Adipocyte (in vitro differentiated cells): ENCODE data around the gene BCR.

Experiments used
- DNase-seq: peaks from one replicate; pipeline ENCODE4 v3.0.0-alpha.2; 2015; ENCODE audit warnings: low read depth
- H3K27me3 ChIP-seq: replicated peaks from 2 replicates; pipeline ENCODE4 v1.7.0; 2013; ENCODE audit warnings: mild to moderate bottlenecking, low read length, moderate library complexity; ENCODE audit not compliant: control insufficient read depth, insufficient read depth
- H3K36me3 ChIP-seq: 2 replicates; pipeline ENCODE4 v1.7.0; 2013; ENCODE audit warnings: low read length, mild to moderate bottlenecking, moderate library complexity; ENCODE audit not compliant: control insufficient read depth, insufficient read depth, severe bottlenecking
- H3K4me1 ChIP-seq: 2 replicates; pipeline ENCODE4 v1.7.0; 2013; ENCODE audit warnings: mild to moderate bottlenecking, low read length, moderate library complexity; ENCODE audit not compliant: control insufficient read depth, insufficient read depth
- H3K4me3 ChIP-seq: 2 replicates; pipeline ENCODE4 v1.7.0; 2013; ENCODE audit warnings: mild to moderate bottlenecking, low read length, moderate library complexity
- H3K9ac ChIP-seq: 2 replicates; pipeline ENCODE4 v1.7.0; 2013; ENCODE audit warnings: mild to moderate bottlenecking, low read length, moderate library complexity
- H3K9me3 ChIP-seq: 2 replicates; pipeline ENCODE4 v1.7.0; 2013; ENCODE audit warnings: mild to moderate bottlenecking, low read length, moderate library complexity; ENCODE audit not compliant: control insufficient read depth

BCR gene

GRCh38 chr22:23164091-23164490, 16.2 kb upstream of the BCR start:
- no peak for DNase-seq
- Histone ChIP-seq H3K27me3 (peaks cover 20% of the 10 kb centered on the region), H3K4me3 (no peak overlapping the region), H3K4me1 (peaks cover 4% of the 10 kb centered on the region), H3K9me3 (no peaks in the 10 kb centered on the region), H3K36me3 (no peaks in the 10 kb centered on the region), H3K9ac (no peak overlapping the region)

DNA sequence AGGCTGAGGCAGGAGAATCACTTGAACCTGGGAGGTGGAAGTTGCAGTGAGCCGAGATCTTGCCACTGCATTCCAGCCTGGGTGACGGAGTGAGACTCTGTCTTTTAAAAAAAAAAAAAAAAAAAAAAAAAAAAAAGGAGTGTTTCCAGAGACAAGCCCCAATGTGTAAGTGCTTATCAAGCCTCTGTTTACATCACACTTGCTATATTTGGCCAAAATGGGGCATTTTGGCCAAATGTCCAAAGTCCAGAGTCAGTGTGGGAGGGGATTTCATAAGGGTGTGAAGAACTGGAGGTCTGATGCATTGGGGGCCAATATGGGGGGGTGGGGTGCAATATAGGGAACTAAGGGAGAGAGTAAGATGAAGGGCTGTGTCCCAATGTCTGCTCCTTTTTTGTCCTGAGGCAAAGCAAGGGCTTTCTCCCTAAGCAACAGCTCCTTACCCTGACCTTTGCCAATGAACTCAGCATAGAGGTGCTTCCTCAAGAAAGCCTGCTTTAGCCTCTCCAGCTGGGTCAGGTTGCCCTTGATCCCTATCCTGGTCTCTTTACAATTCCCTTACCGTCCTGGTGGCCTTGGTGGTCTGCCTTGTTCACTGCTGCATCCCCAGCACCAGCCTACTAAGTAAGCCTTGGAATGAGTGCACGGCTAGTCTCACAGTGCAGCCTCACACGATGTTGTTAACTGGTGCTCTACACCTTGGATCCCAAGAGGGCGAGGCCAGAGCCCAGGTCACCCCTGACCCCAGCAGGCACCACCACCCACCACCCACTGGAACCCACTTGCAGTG, 14.1 kb upstream of the BCR start:
- DNase-seq = no peak
- H3K27me3 ChIP-seq = peaks cover 20% of the 10 kb centered on the region
- H3K4me1 ChIP-seq = peaks cover 4% of the 10 kb centered on the region
- H3K36me3 ChIP-seq = no peaks in the 10 kb centered on the region
- H3K4me3 ChIP-seq = no peak overlapping the region
- no peaks in the 10 kb centered on the region for H3K9me3 ChIP-seq
- no peak overlapping the region for H3K9ac ChIP-seq

DNA sequence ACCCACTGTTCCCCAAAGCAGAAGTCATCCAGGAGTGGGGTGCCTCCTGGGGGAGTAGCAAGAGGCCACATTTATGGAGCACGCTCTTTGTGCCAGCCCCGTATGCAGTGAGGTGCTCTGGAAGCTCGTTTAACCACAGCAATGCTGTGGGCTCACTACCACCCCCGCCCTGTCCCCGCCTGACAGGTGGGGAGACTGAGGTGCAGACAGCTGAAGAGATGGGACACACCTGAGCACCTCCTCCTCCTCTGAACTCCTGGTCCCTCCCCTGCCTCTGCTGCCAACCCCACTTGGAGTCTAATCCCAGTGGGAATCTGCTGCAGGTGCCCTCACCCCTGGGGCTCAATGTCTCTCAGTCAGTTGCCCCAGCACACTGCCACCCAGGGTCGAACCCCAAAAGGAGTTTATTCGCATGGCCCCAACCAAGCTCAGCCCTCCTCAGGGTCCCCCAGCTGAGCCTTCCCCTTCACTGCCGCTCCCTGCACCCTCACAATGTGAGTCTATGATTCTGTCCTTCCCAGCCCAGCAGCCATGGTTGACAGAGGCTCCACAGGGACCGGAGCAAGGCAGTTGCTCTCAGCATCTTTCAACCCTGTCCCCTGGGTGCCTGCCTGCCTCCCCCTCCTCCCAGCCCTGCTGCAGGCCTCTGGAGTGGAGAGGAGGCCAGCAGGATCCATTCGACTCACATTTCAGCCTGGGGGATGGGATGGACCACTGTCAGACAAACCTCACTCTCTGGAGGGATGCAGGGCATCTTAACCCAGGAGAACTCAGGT, 13.3 kb upstream of the BCR start:
- Histone ChIP-seq H3K27me3 (peaks cover 20% of the 10 kb centered on the region), H3K9ac (no peak overlapping the region), H3K4me1 (peaks cover 4% of the 10 kb centered on the region), H3K9me3 (no peaks in the 10 kb centered on the region), H3K4me3 (no peak overlapping the region), H3K36me3 (no peaks in the 10 kb centered on the region)
- no peak for DNase-seq

DNA sequence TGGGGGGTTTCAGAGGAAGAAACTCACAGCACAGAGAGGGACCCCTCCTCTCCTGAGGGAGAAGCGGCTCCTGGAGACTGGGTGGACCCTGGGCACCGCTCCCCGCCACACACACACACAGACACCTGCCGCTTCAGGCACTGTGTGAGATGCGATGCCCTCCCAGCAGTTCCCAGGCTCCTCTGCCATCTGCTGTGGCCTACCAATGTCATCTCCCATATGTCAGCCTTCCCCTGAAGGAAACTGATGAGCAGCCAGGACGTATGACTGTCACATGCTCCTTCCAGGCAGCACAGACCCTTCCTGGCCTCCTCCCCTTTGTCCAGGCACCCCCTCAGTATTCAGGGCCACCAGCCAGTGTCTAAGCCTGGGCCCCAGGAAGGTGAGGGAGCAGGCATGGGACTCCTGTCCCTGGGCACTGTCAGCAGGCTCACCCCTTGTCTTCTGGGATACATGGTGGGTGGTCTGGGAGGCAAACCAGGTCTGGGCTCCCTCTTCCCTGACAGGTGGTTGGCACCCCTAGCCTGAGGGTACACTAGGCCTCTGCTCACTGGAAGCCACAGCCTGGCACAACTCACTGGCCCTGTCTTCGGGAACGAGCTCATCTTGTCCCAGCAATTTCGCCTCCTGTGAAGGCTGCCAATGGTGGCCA, 11.8 kb upstream of the BCR start:
- peaks cover 4% of the 10 kb centered on the region for H3K4me1 ChIP-seq
- H3K9me3 ChIP-seq = no peaks in the 10 kb centered on the region
- no peaks in the 10 kb centered on the region for H3K36me3 ChIP-seq
- no peak for DNase-seq
- no peak overlapping the region for H3K4me3 ChIP-seq
- no peak overlapping the region for H3K9ac ChIP-seq
- peaks cover 20% of the 10 kb centered on the region for H3K27me3 ChIP-seq

DNA sequence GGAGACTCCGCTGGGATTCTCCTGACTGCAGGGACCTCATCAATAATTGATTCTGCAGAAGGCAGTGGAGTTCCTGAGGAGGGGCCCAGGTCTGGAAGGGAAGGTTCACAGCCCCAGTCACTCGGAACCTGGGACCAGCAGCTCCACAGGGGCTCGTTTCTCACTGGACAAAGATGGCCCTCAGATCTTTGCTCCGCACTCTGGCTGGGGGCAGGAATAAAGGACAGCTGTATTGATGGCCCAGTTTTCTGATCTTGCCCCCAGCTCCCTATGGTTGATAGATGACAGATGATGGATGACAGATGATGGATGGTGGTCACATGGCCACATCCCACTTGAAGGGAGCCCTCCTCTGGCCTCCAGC, 11.3 kb upstream of the BCR start:
- no peak overlapping the region for H3K4me3 ChIP-seq
- DNase-seq = no peak
- no peaks in the 10 kb centered on the region for H3K36me3 ChIP-seq
- peaks cover 1% of the 10 kb centered on the region for H3K4me1 ChIP-seq
- H3K27me3 ChIP-seq = peaks cover 20% of the 10 kb centered on the region
- H3K9ac ChIP-seq = no peak overlapping the region
- H3K9me3 ChIP-seq = no peaks in the 10 kb centered on the region

- H3K9ac ChIP-seq = no peak overlapping the region
- peaks cover 22% of the 10 kb centered on the region for H3K9me3 ChIP-seq
- no peak for DNase-seq
- H3K4me3 ChIP-seq = no peak overlapping the region
- no peaks in the 10 kb centered on the region for H3K36me3 ChIP-seq
- no peaks in the 10 kb centered on the region for H3K27me3 ChIP-seq
- peaks cover 17% of the 10 kb centered on the region for H3K4me1 ChIP-seq
Measured at GRCh38 chr22:23175817-23176644, 4.3 kb upstream of the BCR start.

DNA sequence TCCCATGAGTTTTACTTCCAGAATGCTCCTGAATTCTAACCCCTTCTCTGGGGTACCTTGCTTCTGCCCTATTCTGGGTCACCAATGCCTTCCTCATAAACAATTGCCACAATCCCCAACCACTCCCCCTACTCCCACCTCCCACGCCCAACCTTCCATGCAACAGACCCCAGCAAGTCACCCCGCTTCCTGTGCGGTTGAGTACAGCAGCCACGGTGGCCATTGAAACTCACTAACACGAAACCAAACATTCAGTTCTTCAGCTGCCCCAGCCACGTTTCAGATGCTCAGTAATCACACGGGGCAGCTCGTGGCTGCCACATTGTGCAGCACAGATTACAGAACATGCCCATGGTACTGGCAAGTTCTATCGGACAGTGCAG, 3.7 kb upstream of the BCR start:
- Histone ChIP-seq H3K9ac (no peak overlapping the region), H3K27me3 (no peaks in the 10 kb centered on the region), H3K36me3 (no peaks in the 10 kb centered on the region), H3K4me1 (peaks cover 20% of the 10 kb centered on the region), H3K4me3 (no peak overlapping the region), H3K9me3 (peaks cover 22% of the 10 kb centered on the region)
- no peak for DNase-seq

DNA sequence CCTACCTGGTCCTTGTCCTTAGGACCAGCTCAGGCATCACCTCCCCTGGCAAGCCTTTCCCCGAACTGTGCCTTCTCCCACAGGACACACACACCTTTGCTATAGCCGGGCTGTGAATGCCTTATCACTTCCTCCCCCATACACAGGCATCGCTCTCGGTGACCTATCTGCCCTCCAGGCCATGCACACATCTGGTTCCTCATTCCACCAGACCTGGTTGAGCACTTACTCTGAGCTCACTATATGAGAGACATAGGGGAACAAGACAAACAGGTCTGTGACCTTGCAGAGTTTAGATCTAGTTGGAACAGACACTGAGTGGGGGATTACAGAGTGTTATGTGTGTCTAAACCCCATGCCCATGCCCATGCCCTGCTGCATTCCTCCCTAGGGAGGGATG, 3.1 kb upstream of the BCR start:
- H3K36me3 ChIP-seq = no peaks in the 10 kb centered on the region
- no peak for DNase-seq
- H3K9ac ChIP-seq = no peak overlapping the region
- no peaks in the 10 kb centered on the region for H3K27me3 ChIP-seq
- H3K4me3 ChIP-seq = no peak overlapping the region
- H3K4me1 ChIP-seq = peaks cover 26% of the 10 kb centered on the region
- H3K9me3 ChIP-seq = peaks cover 22% of the 10 kb centered on the region

- peaks cover 41% of the 10 kb centered on the region for H3K4me1 ChIP-seq
- peak overlapping the region; percentile 32 for H3K9ac ChIP-seq
- H3K4me3 ChIP-seq = no peak overlapping the region
- peak; percentile 85 for DNase-seq
- no peaks in the 10 kb centered on the region for H3K27me3 ChIP-seq
- H3K9me3 ChIP-seq = peaks cover 22% of the 10 kb centered on the region
- H3K36me3 ChIP-seq = no peaks in the 10 kb centered on the region
Measured at GRCh38 chr22:23178512-23179254, 1.6 kb upstream of the BCR start.

- Histone ChIP-seq H3K9me3 (peaks cover 22% of the 10 kb centered on the region), H3K4me1 (peaks cover 41% of the 10 kb centered on the region), H3K36me3 (no peaks in the 10 kb centered on the region), H3K4me3 (peak overlapping the region; percentile 83), H3K9ac (peak overlapping the region; percentile 85), H3K27me3 (no peaks in the 10 kb centered on the region)
- no peak for DNase-seq
Measured at GRCh38 chr22:23179381-23180299, 669 bp upstream of the BCR start.
